ENCODE data around the gene JPH2. TPM values are rescaled to one million over a fixed set of nuclear protein-coding genes. Genes with fewer than 3 reads are reported as not detected.

The JPH2 gene
- total RNA-seq, 1 donor from 2014 or later = 18.5 TPM

DNA sequence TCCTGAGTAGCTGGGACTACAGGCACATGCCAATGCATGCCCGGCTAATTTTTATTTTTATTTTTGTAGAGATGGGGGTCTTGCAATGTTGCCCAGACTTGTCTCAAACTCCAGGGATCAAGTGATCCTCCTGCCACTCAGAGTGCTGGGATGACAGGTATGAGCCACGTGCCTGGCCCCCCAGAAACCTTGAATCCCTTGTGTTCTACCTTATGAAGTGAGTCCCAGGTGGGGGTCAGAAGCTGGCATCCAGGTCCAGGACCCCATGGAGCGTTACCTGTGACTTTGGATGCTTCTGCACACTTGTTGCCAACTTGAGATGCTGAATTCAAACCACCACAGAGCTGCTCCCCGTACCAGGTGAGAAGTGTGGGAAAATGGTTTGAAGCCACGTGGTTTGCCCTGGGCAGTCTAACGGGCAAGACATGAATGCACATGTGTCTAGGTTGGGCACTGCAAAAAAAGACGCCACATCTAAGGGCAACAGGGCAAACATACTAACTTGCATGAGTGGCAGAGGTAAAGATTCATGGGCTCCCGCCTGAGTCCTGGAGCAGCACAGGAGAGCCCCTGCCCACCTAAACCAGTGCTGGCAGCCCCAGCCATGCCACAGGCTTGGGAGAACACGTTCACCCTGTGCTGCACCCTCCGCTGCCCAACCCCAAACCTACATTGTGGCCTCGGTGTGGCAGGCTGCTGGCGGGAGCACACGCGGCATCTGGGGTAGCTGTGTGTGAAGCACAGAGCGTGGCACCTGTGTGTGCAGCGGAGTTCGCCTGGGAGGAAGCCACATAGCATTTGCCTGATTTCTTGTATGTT lies 101.2 kb downstream of the JPH2 start:
- peaks cover 12% of the 10 kb centered on the region for H3K4me1 ChIP-seq (ENCODE audit: insufficient read depth, low read length)
- FAIRE-seq (no peak), DNase-seq (ENCODE audit: low read depth) (no peak)
- H3K9me3 Mint-ChIP-seq (ENCODE audit: unreplicated experiment) = no peaks in the 10 kb centered on the region
- no peak overlapping the region for H3K4me3 Mint-ChIP-seq (ENCODE audit: unreplicated experiment)
- H3K27me3 Mint-ChIP-seq (ENCODE audit: low read depth, unreplicated experiment) = peaks cover 10% of the 10 kb centered on the region
- TF ChIP-seq, protein P1, sequence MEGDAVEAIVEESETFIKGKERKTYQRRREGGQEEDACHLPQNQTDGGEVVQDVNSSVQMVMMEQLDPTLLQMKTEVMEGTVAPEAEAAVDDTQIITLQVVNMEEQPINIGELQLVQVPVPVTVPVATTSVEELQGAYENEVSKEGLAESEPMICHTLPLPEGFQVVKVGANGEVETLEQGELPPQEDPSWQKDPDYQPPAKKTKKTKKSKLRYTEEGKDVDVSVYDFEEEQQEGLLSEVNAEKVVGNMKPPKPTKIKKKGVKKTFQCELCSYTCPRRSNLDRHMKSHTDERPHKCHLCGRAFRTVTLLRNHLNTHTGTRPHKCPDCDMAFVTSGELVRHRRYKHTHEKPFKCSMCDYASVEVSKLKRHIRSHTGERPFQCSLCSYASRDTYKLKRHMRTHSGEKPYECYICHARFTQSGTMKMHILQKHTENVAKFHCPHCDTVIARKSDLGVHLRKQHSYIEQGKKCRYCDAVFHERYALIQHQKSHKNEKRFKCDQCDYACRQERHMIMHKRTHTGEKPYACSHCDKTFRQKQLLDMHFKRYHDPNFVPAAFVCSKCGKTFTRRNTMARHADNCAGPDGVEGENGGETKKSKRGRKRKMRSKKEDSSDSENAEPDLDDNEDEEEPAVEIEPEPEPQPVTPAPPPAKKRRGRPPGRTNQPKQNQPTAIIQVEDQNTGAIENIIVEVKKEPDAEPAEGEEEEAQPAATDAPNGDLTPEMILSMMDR (IDR thresholded peaks at IDR 0.05; ENCODE audit: insufficient read depth, low read depth, low read length) = no peak
- TF ChIP-seq EZH2 (IDR thresholded peaks at IDR 0.05; ENCODE audit: insufficient read depth, low read length) = no peak
- no peak overlapping the region for H2AFZ ChIP-seq (ENCODE audit: low read depth, low read length)
- no peak overlapping the region for H3K4me3 ChIP-seq (ENCODE audit: insufficient read depth, low read depth, low read length)
- no peak overlapping the region for H3K9ac ChIP-seq (ENCODE audit: low read length)
- H3K4me2 ChIP-seq (ENCODE audit: low read length) = no peak overlapping the region
- peaks cover 4% of the 10 kb centered on the region for H3K4me1 Mint-ChIP-seq (ENCODE audit: low read depth, unreplicated experiment)
- no peaks in the 10 kb centered on the region for H3K9me3 ChIP-seq (ENCODE audit: insufficient read depth, low read depth, low read length)
- no peaks in the 10 kb centered on the region for H3K27me3 ChIP-seq (ENCODE audit: insufficient read depth, low read length)
- H4K20me1 ChIP-seq (ENCODE audit: insufficient read depth, low read length) = no peaks in the 10 kb centered on the region
- H3K36me3 ChIP-seq (ENCODE audit: insufficient read depth, low read length) = no peaks in the 10 kb centered on the region
- H3K27ac Mint-ChIP-seq (ENCODE audit: unreplicated experiment) = no peak overlapping the region
- H3K27ac ChIP-seq (ENCODE audit: low read depth, low read length) = no peak overlapping the region
- H3K36me3 Mint-ChIP-seq (ENCODE audit: low read depth, unreplicated experiment) = no peaks in the 10 kb centered on the region
- no peaks in the 10 kb centered on the region for H3K79me2 ChIP-seq (ENCODE audit: insufficient read depth, low read length)

DNA sequence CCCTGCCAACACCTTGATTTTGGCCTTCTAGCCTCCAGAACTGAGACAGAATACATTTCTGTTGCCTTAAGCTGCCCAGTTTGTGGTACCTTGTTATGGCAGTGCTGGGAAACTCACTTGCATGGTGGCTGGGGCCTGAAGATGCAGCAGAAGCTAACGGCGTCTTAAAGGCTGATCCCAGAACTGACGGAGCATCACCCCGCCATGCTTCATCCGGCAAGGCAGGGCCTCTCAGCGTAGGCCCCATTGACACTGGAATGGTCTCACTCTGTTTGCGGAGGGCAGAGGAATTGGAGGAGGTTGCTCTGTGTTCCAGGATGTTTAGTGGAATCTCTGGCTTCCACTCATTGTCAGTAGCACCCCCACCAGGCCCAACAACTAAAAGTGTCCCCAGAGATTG lies 102.1 kb downstream of the JPH2 start:
- peaks cover 10% of the 10 kb centered on the region for H3K27me3 Mint-ChIP-seq (ENCODE audit: low read depth, unreplicated experiment)
- H3K4me1 Mint-ChIP-seq (ENCODE audit: low read depth, unreplicated experiment) = peaks cover 4% of the 10 kb centered on the region
- TF ChIP-seq, protein P1 (IDR thresholded peaks at IDR 0.05; ENCODE audit: insufficient read depth, low read depth, low read length) = no peak
- TF ChIP-seq EZH2 (IDR thresholded peaks at IDR 0.05; ENCODE audit: insufficient read depth, low read length) = no peak
- no peak overlapping the region for H3K9ac ChIP-seq (ENCODE audit: low read length)
- no peak overlapping the region for H3K4me2 ChIP-seq (ENCODE audit: low read length)
- no peaks in the 10 kb centered on the region for H3K9me3 Mint-ChIP-seq (ENCODE audit: unreplicated experiment)
- no peak overlapping the region for H3K27ac ChIP-seq (ENCODE audit: low read depth, low read length)
- no peaks in the 10 kb centered on the region for H3K36me3 Mint-ChIP-seq (ENCODE audit: low read depth, unreplicated experiment)
- no peak overlapping the region for H2AFZ ChIP-seq (ENCODE audit: low read depth, low read length)
- no peaks in the 10 kb centered on the region for H4K20me1 ChIP-seq (ENCODE audit: insufficient read depth, low read length)
- no peaks in the 10 kb centered on the region for H3K9me3 ChIP-seq (ENCODE audit: insufficient read depth, low read depth, low read length)
- no peak for DNase-seq (ENCODE audit: low read depth)
- FAIRE-seq = no peak
- no peaks in the 10 kb centered on the region for H3K79me2 ChIP-seq (ENCODE audit: insufficient read depth, low read length)
- no peaks in the 10 kb centered on the region for H3K36me3 ChIP-seq (ENCODE audit: insufficient read depth, low read length)
- H3K27ac Mint-ChIP-seq (ENCODE audit: unreplicated experiment) = peak overlapping the region; percentile 10
- H3K4me1 ChIP-seq (ENCODE audit: insufficient read depth, low read length) = peaks cover 9% of the 10 kb centered on the region
- no peak overlapping the region for H3K4me3 Mint-ChIP-seq (ENCODE audit: unreplicated experiment)
- H3K4me3 ChIP-seq (ENCODE audit: insufficient read depth, low read depth, low read length) = no peak overlapping the region
- no peaks in the 10 kb centered on the region for H3K27me3 ChIP-seq (ENCODE audit: insufficient read depth, low read length)

DNA sequence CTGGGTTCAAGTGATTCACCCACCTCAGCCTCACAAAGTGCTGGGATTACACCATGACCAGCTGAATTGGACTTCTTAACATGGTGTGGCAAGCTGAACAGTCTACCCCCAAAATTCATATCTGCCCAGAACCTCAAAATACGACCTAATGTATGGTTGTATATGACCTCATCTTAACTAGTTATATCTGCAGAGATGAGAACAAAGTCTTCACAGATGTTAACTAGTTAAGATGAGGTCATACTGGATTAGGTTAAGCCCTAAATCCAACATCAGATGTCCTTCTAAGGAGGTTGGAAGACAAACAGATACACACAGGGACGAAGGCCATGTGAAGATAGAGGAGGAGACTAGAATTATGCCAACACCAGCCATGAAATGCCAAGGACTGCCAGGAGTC lies 102.5 kb downstream of the JPH2 start:
- no peaks in the 10 kb centered on the region for H4K20me1 ChIP-seq (ENCODE audit: insufficient read depth, low read length)
- no peaks in the 10 kb centered on the region for H3K79me2 ChIP-seq (ENCODE audit: insufficient read depth, low read length)
- no peak for DNase-seq (ENCODE audit: low read depth)
- no peak overlapping the region for H3K4me3 Mint-ChIP-seq (ENCODE audit: unreplicated experiment)
- H3K4me2 ChIP-seq (ENCODE audit: low read length) = no peak overlapping the region
- H3K9me3 ChIP-seq (ENCODE audit: insufficient read depth, low read depth, low read length) = no peaks in the 10 kb centered on the region
- FAIRE-seq = no peak
- no peak overlapping the region for H3K4me3 ChIP-seq (ENCODE audit: insufficient read depth, low read depth, low read length)
- H3K36me3 ChIP-seq (ENCODE audit: insufficient read depth, low read length) = no peaks in the 10 kb centered on the region
- H3K27me3 Mint-ChIP-seq (ENCODE audit: low read depth, unreplicated experiment) = peaks cover 10% of the 10 kb centered on the region
- no peaks in the 10 kb centered on the region for H3K27me3 ChIP-seq (ENCODE audit: insufficient read depth, low read length)
- H3K27ac ChIP-seq (ENCODE audit: low read depth, low read length) = no peak overlapping the region
- TF ChIP-seq, protein P1 (IDR thresholded peaks at IDR 0.05; ENCODE audit: insufficient read depth, low read depth, low read length) = no peak
- no peak for TF ChIP-seq EZH2 (IDR thresholded peaks at IDR 0.05; ENCODE audit: insufficient read depth, low read length)
- no peaks in the 10 kb centered on the region for H3K36me3 Mint-ChIP-seq (ENCODE audit: low read depth, unreplicated experiment)
- H3K4me1 ChIP-seq (ENCODE audit: insufficient read depth, low read length) = peaks cover 8% of the 10 kb centered on the region
- no peak overlapping the region for H3K9ac ChIP-seq (ENCODE audit: low read length)
- H3K4me1 Mint-ChIP-seq (ENCODE audit: low read depth, unreplicated experiment) = peaks cover 4% of the 10 kb centered on the region
- no peaks in the 10 kb centered on the region for H3K9me3 Mint-ChIP-seq (ENCODE audit: unreplicated experiment)
- no peak overlapping the region for H2AFZ ChIP-seq (ENCODE audit: low read depth, low read length)
- H3K27ac Mint-ChIP-seq (ENCODE audit: unreplicated experiment) = no peak overlapping the region
